SK-N-SH (cell line): ENCODE results near the gene TNFRSF1B. TPM values are rescaled to one million over a fixed set of nuclear protein-coding genes. Genes with fewer than 3 reads are reported as not detected.

Experiments
- CTCF ChIA-PET: fragments of 300-600, 350-600 bp; formaldehyde crosslinking; extraction: SDS; loops from one replicate; lab custom pipeline; 2021; lab: Yijun Ruan, JAX
- POLR2A ChIA-PET: fragments of 350-600 bp; sonication (Branson Sonifier 250); formaldehyde crosslinking; extraction: SDS; loops from one replicate; lab custom pipeline; 2020; ENCODE audit warnings: antibody characterized with exemption, inconsistent platforms; lab: Yijun Ruan, JAX
- DNase-seq: peaks from one replicate; pipeline ENCODE4 v3.0.0; 2012
- H2AFZ ChIP-seq: fragments of 200-600 bp; sonication (generic); 2 replicates; pipeline ENCODE4 v1.8.1; 2016; ENCODE audit warnings: antibody characterized with exemption, mild to moderate bottlenecking, low read depth
- H3F3A ChIP-seq: fragments of 200-600 bp; sonication (generic); replicated peaks from 2 replicates; pipeline ENCODE3; 2016; ENCODE audit warnings: antibody characterized with exemption, mild to moderate bottlenecking; ENCODE audit not compliant: insufficient read depth
- H3K27ac ChIP-seq, 2 experiments: fragments of 200-500 bp in 1 of 2; fragments of 200-600 bp in 1 of 2; sonication (Bioruptor generic) in 1 of 2; sonication (generic), shearing (Covaris generic) in 1 of 2; 2 replicates each; pipeline versions ENCODE4 v1.5.1 to v1.6.1; 2014 to 2016; ENCODE audit warnings: low read depth in 2 of 2, inconsistent platforms in 1 of 2, low read length in 1 of 2, mild to moderate bottlenecking in 1 of 2, mixed read lengths in 1 of 2
- H3K27me3 ChIP-seq: fragments of 200-600 bp; sonication (generic), shearing (Covaris generic); 2 replicates; pipeline ENCODE4 v1.6.1; 2016; ENCODE audit warnings: mixed run types; ENCODE audit not compliant: insufficient read depth
- H3K36me3 ChIP-seq, 2 experiments: fragments of 200-500 bp in 1 of 2; fragments of 200-600 bp in 1 of 2; sonication (Bioruptor generic) in 1 of 2; sonication (generic) in 1 of 2; replicated peaks in 1 of 2; 2 replicates each; pipeline versions ENCODE3 to v1.5.1; 2014 to 2016; ENCODE audit warnings: low read length in 1 of 2, mild to moderate bottlenecking in 1 of 2; ENCODE audit not compliant: insufficient read depth in 2 of 2, control insufficient read depth in 1 of 2
- H3K4me1 ChIP-seq, 2 experiments: fragments of 200-500 bp in 1 of 2; fragments of 200-600 bp in 1 of 2; sonication (Bioruptor generic) in 1 of 2; sonication (generic), shearing (Covaris generic) in 1 of 2; 2 replicates each; pipeline versions ENCODE4 v1.5.1 to v1.6.1; 2014 to 2016; ENCODE audit warnings: low read depth in 1 of 2, low read length in 1 of 2, mixed run types in 1 of 2; ENCODE audit not compliant: insufficient read depth in 2 of 2, control insufficient read depth in 1 of 2
- H3K4me2 ChIP-seq: fragments of 200-600 bp; sonication (generic), shearing (Covaris generic); 2 replicates; pipeline ENCODE4 v1.6.1; 2017; ENCODE audit warnings: mixed run types
- H3K4me3 ChIP-seq, 2 experiments: fragments of 200-500 bp in 1 of 2; fragments of 200-600 bp in 1 of 2; sonication (Bioruptor generic) in 1 of 2; sonication (generic), shearing (Covaris generic) in 1 of 2; 2 replicates each; pipeline versions ENCODE4 v1.5.1 to v1.8.1; 2014 to 2016; ENCODE audit warnings: low read depth in 2 of 2, inconsistent platforms in 1 of 2, low read length in 1 of 2, mild to moderate bottlenecking in 1 of 2, mixed read lengths in 1 of 2, moderate library complexity in 1 of 2
- H3K79me2 ChIP-seq: fragments of 200-600 bp; sonication (generic); 2 replicates; pipeline ENCODE4 v1.8.1; 2017; ENCODE audit warnings: mild to moderate bottlenecking; ENCODE audit not compliant: insufficient read depth
- H3K9ac ChIP-seq: fragments of 200-600 bp; sonication (generic); 2 replicates; pipeline ENCODE4 v1.6.1; 2017; ENCODE audit warnings: mixed run types
- H3K9me2 ChIP-seq: fragments of 200-600 bp; sonication (generic); 2 replicates; pipeline ENCODE4 v1.6.1; 2017; ENCODE audit warnings: mixed run types
- H3K9me3 ChIP-seq: fragments of 200-600 bp; sonication (generic); 2 replicates; pipeline ENCODE4 v1.6.1; 2017; ENCODE audit warnings: mixed run types, mild to moderate bottlenecking, moderate library complexity
- H4K20me1 ChIP-seq: fragments of 200-600 bp; sonication (generic); 2 replicates; pipeline ENCODE4 v1.6.1; 2017; ENCODE audit warnings: mild to moderate bottlenecking, mixed run types; ENCODE audit not compliant: insufficient read depth
- CHD2 ChIP-seq: fragments of 150-350 bp; IDR thresholded peaks from 2 replicates; pipeline ENCODE4 v1.6.1; 2018; ENCODE audit warnings: low read length; ENCODE audit not compliant: partially characterized antibody
- ELF1 ChIP-seq: IDR thresholded peaks from 2 replicates; pipeline ENCODE4 v1.4.0; 2012
- EP300 ChIP-seq, 2 experiments: IDR thresholded peaks; 2 replicates each; pipeline versions ENCODE4 v1.4.0 to v1.6.1; 2012; ENCODE audit warnings: borderline replicate concordance in 1 of 2, low read depth in 1 of 2, low read length in 1 of 2
- EZH2phosphoT487 ChIP-seq: fragments of 200-600 bp; sonication (generic); IDR thresholded peaks from 2 replicates; pipeline ENCODE4 v1.6.1; 2017; ENCODE audit warnings: low read depth, mixed run types, mild to moderate bottlenecking, antibody characterized with exemption, moderate library complexity, borderline replicate concordance
- POLR2AphosphoS5 ChIP-seq: IDR thresholded peaks from 2 replicates; pipeline ENCODE4 v1.6.1; 2012; ENCODE audit warnings: low read depth, low read length
- RAD21 ChIP-seq: IDR thresholded peaks from 2 replicates; pipeline ENCODE4 v1.6.1; 2012; ENCODE audit warnings: mild to moderate bottlenecking, low read length
- RFX5 ChIP-seq: IDR thresholded peaks from 2 replicates; pipeline ENCODE4 v1.6.1; 2012; ENCODE audit warnings: mild to moderate bottlenecking, improper control_type of control experiment, low read length
- SMC3 ChIP-seq: IDR thresholded peaks from 2 replicates; pipeline ENCODE4 v1.6.1; 2012; ENCODE audit warnings: low read depth, low read length, improper control_type of control experiment
- YY1 ChIP-seq: IDR thresholded peaks from 2 replicates; pipeline ENCODE4 v1.4.0; 2012; ENCODE audit warnings: low read depth, mild to moderate bottlenecking
- WGBS: methylation state at CpG from one replicate; pipeline ENCODE4 v1.1.6; 2017; ENCODE audit warnings: low lambda C conversion rate; 5-methylcytosine and 5-hydroxymethylcytosine counted together
- polyA plus RNA-seq, 3 experiments: library from polyadenylated mRNA; depleted of rRNA; stranded (reverse); fragments of >200 nt; gene quantifications; 2 replicates each; pipeline ENCODE4 v1.2.3, GENCODE V29; 2012
- TF ChIP-seq, protein P1 (sequence below): IDR thresholded peaks from 2 replicates; pipeline ENCODE4; 2012
- TF ChIP-seq, protein P2 (sequence below): IDR thresholded peaks from 2 replicates; pipeline ENCODE4 v1.4.0; 2012; ENCODE audit warnings: low read depth, borderline replicate concordance
- TF ChIP-seq, protein P3 (sequence below): fragments of 150-350 bp; IDR thresholded peaks from 2 replicates; pipeline ENCODE4 v1.6.1; 2017; ENCODE audit warnings: antibody characterized with exemption, low read length, low read depth, borderline replicate concordance
- TF ChIP-seq, protein P4 (sequence below): IDR thresholded peaks from 2 replicates; pipeline ENCODE4 v1.4.0; 2012; ENCODE audit warnings: low read depth
- TF ChIP-seq, protein P5 (sequence below): fragments of 150-350 bp; IDR thresholded peaks from 2 replicates; pipeline ENCODE4 v1.6.1; 2016; ENCODE audit warnings: mild to moderate bottlenecking, low read depth, low read length
- TF ChIP-seq, protein P6 (sequence below): IDR thresholded peaks from 2 replicates; pipeline ENCODE4 v1.6.1; 2012; ENCODE audit warnings: mild to moderate bottlenecking, low read depth, low read length, moderate library complexity

The TNFRSF1B gene
- polyA plus RNA-seq, 1 of the 3 experiments (the other 2 are of a cell fraction): 0.36 TPM

DNA sequence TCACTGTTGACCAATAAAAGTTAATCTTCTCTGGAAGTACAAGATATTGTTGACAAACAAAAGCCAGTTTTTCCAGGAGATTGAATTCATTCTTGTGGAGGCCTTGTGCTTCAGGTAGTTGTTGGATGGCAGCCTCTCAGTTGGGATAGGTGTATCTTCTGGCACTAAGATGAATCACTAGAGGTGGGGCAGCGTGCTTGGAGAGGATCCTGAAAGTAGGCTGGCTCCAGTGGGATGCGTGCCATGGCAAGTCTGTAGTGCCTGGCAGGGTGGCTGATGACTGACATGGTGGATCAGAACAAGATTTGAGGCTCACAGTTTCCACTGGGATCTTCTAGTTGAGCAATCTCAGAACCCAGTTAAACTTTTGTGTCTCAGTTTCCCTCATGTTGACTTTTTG lies 65.4 kb downstream of the TNFRSF1B start:
- ChIA-PET POLR2A (no interaction called here), CTCF (no interaction called here)
- Histone ChIP-seq H2AFZ (no peak overlapping the region), H3F3A (no peaks in the 10 kb centered on the region), H3K9ac (no peak overlapping the region), H4K20me1 (0 out of 2 replicates have a peak, but pooled peaks cover 12% of the 10 kb centered on the region), H3K9me2 (no peaks in the 10 kb centered on the region), H3K4me1 (peaks cover 6 to 7% of the 10 kb centered on the region in 2 experiments; a peak in 2 of 4 replicates), H3K27ac (no peak overlapping the region), H3K79me2 (peaks cover 42% of the 10 kb centered on the region), H3K4me2 (no peak overlapping the region), H3K9me3 (no peaks in the 10 kb centered on the region), H3K27me3 (no peaks in the 10 kb centered on the region), H3K4me3 (no peak overlapping the region), H3K36me3 (peaks cover 0 to 16% of the 10 kb centered on the region in 2 experiments)
- 100% methylated on average over 2 of the region's 2 CpGs for WGBS
- TF ChIP-seq POLR2AphosphoS5 (no peak), RAD21 (no peak), SMC3 (no peak), CHD2 (no peak), EZH2phosphoT487 (no peak), RFX5 (no peak), ELF1 (no peak), EP300 (IDR thresholded peaks at IDR 0.05; ENCODE audit: borderline replicate concordance in 1 of 2, low read depth in 1 of 2, low read length in 1 of 2) (no peak), YY1 (no peak)
- TF ChIP-seq, protein P1, sequence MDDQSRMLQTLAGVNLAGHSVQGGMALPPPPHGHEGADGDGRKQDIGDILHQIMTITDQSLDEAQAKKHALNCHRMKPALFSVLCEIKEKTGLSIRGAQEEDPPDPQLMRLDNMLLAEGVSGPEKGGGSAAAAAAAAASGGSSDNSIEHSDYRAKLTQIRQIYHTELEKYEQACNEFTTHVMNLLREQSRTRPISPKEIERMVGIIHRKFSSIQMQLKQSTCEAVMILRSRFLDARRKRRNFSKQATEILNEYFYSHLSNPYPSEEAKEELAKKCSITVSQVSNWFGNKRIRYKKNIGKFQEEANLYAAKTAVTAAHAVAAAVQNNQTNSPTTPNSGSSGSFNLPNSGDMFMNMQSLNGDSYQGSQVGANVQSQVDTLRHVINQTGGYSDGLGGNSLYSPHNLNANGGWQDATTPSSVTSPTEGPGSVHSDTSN: no peak
- TF ChIP-seq, protein P2, sequence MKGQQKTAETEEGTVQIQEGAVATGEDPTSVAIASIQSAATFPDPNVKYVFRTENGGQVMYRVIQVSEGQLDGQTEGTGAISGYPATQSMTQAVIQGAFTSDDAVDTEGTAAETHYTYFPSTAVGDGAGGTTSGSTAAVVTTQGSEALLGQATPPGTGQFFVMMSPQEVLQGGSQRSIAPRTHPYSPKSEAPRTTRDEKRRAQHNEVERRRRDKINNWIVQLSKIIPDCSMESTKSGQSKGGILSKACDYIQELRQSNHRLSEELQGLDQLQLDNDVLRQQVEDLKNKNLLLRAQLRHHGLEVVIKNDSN: no peak
- TF ChIP-seq, protein P3, sequence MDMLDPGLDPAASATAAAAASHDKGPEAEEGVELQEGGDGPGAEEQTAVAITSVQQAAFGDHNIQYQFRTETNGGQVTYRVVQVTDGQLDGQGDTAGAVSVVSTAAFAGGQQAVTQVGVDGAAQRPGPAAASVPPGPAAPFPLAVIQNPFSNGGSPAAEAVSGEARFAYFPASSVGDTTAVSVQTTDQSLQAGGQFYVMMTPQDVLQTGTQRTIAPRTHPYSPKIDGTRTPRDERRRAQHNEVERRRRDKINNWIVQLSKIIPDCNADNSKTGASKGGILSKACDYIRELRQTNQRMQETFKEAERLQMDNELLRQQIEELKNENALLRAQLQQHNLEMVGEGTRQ: no peak
- TF ChIP-seq, protein P4, sequence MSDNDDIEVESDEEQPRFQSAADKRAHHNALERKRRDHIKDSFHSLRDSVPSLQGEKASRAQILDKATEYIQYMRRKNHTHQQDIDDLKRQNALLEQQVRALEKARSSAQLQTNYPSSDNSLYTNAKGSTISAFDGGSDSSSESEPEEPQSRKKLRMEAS: no peak
- TF ChIP-seq, protein P5, sequence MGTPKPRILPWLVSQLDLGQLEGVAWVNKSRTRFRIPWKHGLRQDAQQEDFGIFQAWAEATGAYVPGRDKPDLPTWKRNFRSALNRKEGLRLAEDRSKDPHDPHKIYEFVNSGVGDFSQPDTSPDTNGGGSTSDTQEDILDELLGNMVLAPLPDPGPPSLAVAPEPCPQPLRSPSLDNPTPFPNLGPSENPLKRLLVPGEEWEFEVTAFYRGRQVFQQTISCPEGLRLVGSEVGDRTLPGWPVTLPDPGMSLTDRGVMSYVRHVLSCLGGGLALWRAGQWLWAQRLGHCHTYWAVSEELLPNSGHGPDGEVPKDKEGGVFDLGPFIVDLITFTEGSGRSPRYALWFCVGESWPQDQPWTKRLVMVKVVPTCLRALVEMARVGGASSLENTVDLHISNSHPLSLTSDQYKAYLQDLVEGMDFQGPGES: no peak
- TF ChIP-seq, protein P6, sequence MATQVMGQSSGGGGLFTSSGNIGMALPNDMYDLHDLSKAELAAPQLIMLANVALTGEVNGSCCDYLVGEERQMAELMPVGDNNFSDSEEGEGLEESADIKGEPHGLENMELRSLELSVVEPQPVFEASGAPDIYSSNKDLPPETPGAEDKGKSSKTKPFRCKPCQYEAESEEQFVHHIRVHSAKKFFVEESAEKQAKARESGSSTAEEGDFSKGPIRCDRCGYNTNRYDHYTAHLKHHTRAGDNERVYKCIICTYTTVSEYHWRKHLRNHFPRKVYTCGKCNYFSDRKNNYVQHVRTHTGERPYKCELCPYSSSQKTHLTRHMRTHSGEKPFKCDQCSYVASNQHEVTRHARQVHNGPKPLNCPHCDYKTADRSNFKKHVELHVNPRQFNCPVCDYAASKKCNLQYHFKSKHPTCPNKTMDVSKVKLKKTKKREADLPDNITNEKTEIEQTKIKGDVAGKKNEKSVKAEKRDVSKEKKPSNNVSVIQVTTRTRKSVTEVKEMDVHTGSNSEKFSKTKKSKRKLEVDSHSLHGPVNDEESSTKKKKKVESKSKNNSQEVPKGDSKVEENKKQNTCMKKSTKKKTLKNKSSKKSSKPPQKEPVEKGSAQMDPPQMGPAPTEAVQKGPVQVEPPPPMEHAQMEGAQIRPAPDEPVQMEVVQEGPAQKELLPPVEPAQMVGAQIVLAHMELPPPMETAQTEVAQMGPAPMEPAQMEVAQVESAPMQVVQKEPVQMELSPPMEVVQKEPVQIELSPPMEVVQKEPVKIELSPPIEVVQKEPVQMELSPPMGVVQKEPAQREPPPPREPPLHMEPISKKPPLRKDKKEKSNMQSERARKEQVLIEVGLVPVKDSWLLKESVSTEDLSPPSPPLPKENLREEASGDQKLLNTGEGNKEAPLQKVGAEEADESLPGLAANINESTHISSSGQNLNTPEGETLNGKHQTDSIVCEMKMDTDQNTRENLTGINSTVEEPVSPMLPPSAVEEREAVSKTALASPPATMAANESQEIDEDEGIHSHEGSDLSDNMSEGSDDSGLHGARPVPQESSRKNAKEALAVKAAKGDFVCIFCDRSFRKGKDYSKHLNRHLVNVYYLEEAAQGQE: no peak
- no peak for DNase-seq
